ENCODE measurements around the gene MACROD1.

MACROD1 gene

GRCh38 chr11:64072403-64072802, 93.5 kb downstream of the MACROD1 start:
- no peak for DNase-seq

GRCh38 chr11:64071849-64072248, 94.1 kb downstream of the MACROD1 start:
- no peak for DNase-seq

- DNase-seq: no peak
Observed at GRCh38 chr11:64070314-64070681, 95.6 kb downstream of the MACROD1 start.

GRCh38 chr11:64069401-64070313, 96.3 kb downstream of the MACROD1 start:
- no peak for DNase-seq

- no peak for DNase-seq
Observed at GRCh38 chr11:64068705-64069400, 97.1 kb downstream of the MACROD1 start.

- DNase-seq: no peak
Observed at GRCh38 chr11:64067230-64067993, 98.5 kb downstream of the MACROD1 start.

- no peak for DNase-seq
Observed at GRCh38 chr11:64065712-64066111, 100.2 kb downstream of the MACROD1 start.

GRCh38 chr11:64065141-64065465, 100.8 kb downstream of the MACROD1 start:
- DNase-seq: no peak

GRCh38 chr11:64064374-64065140, 101.4 kb downstream of the MACROD1 start:
- DNase-seq: no peak

GRCh38 chr11:64063777-64064176, 102.1 kb downstream of the MACROD1 start:
- no peak for DNase-seq

GRCh38 chr11:64062185-64063039, 103.5 kb downstream of the MACROD1 start:
- no peak for DNase-seq

GRCh38 chr11:64060861-64061444, 105.0 kb downstream of the MACROD1 start:
- DNase-seq: peak; percentile 28

- no peak for DNase-seq
Observed at GRCh38 chr11:64060263-64060860, 105.6 kb downstream of the MACROD1 start.

- no peak for DNase-seq
Observed at GRCh38 chr11:64059339-64060140, 106.4 kb downstream of the MACROD1 start.

- DNase-seq: no peak
Observed at GRCh38 chr11:64058494-64058893, 107.4 kb downstream of the MACROD1 start.

- DNase-seq: no peak
Observed at GRCh38 chr11:64057890-64058289, 108.0 kb downstream of the MACROD1 start.

GRCh38 chr11:64056861-64057260, 109.1 kb downstream of the MACROD1 start:
- no peak for DNase-seq

GRCh38 chr11:64056213-64056785, 109.6 kb downstream of the MACROD1 start:
- no peak for DNase-seq

GRCh38 chr11:64055077-64055476, 110.8 kb downstream of the MACROD1 start:
- no peak for DNase-seq

GRCh38 chr11:64053699-64054098, 112.2 kb downstream of the MACROD1 start:
- no peak for DNase-seq

All from activated T-cell treated with anti-CD3 and anti-CD28 coated beads for 4 hours (primary cell).